SK-N-SH (cell line): Measurements from ENCODE around the gene GPR162.

Experiments used
- EP300 ChIP-seq, 2 experiments: IDR thresholded peaks; 2 replicates each; pipeline versions ENCODE4 v1.4.0 to v1.6.1; 2012; ENCODE audit warnings: borderline replicate concordance in 1 of 2, low read depth in 1 of 2, low read length in 1 of 2
- GABPA ChIP-seq: IDR thresholded peaks from 2 replicates; pipeline ENCODE4 v1.4.0; 2012; ENCODE audit warnings: low read depth, mild to moderate bottlenecking
- GATA2 ChIP-seq: sonication (generic); formaldehyde crosslinking; IDR thresholded peaks from 2 replicates; pipeline ENCODE4 v1.5.0; 2020; ENCODE audit warnings: mild to moderate bottlenecking, missing genetic modification reagents
- RAD21 ChIP-seq: IDR thresholded peaks from 2 replicates; pipeline ENCODE4 v1.6.1; 2012; ENCODE audit warnings: mild to moderate bottlenecking, low read length
- RCOR1 ChIP-seq: fragments of 150-350 bp; IDR thresholded peaks from 2 replicates; pipeline ENCODE4 v1.6.1; 2017; ENCODE audit warnings: antibody characterized with exemption, low read length
- RFX5 ChIP-seq: IDR thresholded peaks from 2 replicates; pipeline ENCODE4 v1.6.1; 2012; ENCODE audit warnings: mild to moderate bottlenecking, improper control_type of control experiment, low read length
- TEAD4 ChIP-seq: IDR thresholded peaks from 2 replicates; pipeline ENCODE4 v1.4.0; 2012; ENCODE audit warnings: mild to moderate bottlenecking, borderline replicate concordance; ENCODE audit not compliant: insufficient read depth
- YY1 ChIP-seq: IDR thresholded peaks from 2 replicates; pipeline ENCODE4 v1.4.0; 2012; ENCODE audit warnings: low read depth, mild to moderate bottlenecking
- TF ChIP-seq, protein P1 (sequence below): fragments of 200-600 bp; sonication (generic); IDR thresholded peaks from 2 replicates; pipeline ENCODE4 v1.6.1; 2017; ENCODE audit warnings: antibody characterized with exemption, mild to moderate bottlenecking, moderate library complexity
- TF ChIP-seq, protein P2 (sequence below): IDR thresholded peaks from 2 replicates; pipeline ENCODE4 v1.4.0; 2012; ENCODE audit warnings: low read depth, borderline replicate concordance

GRCh38 chr12:6845395-6845794 lies 23.8 kb downstream of the GPR162 start:
- TF ChIP-seq RCOR1 (no peak), GATA2 (CRISPR knock-in tag) (no peak), EP300 (IDR thresholded peaks at IDR 0.05; ENCODE audit: borderline replicate concordance in 1 of 2, low read depth in 1 of 2, low read length in 1 of 2) (no peak), GABPA (no peak), TEAD4 (no peak), YY1 (no peak), RAD21 (no peak), RFX5 (no peak)
- TF ChIP-seq, protein P1, sequence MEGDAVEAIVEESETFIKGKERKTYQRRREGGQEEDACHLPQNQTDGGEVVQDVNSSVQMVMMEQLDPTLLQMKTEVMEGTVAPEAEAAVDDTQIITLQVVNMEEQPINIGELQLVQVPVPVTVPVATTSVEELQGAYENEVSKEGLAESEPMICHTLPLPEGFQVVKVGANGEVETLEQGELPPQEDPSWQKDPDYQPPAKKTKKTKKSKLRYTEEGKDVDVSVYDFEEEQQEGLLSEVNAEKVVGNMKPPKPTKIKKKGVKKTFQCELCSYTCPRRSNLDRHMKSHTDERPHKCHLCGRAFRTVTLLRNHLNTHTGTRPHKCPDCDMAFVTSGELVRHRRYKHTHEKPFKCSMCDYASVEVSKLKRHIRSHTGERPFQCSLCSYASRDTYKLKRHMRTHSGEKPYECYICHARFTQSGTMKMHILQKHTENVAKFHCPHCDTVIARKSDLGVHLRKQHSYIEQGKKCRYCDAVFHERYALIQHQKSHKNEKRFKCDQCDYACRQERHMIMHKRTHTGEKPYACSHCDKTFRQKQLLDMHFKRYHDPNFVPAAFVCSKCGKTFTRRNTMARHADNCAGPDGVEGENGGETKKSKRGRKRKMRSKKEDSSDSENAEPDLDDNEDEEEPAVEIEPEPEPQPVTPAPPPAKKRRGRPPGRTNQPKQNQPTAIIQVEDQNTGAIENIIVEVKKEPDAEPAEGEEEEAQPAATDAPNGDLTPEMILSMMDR, result no peak
- TF ChIP-seq, protein P2, sequence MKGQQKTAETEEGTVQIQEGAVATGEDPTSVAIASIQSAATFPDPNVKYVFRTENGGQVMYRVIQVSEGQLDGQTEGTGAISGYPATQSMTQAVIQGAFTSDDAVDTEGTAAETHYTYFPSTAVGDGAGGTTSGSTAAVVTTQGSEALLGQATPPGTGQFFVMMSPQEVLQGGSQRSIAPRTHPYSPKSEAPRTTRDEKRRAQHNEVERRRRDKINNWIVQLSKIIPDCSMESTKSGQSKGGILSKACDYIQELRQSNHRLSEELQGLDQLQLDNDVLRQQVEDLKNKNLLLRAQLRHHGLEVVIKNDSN, result no peak
